Measurements from ENCODE around the gene HUNK. TPM values are rescaled to one million over a fixed set of nuclear protein-coding genes. Genes with fewer than 3 reads are reported as not detected.

Gene HUNK
- total and polyA plus RNA-seq, 2 donors (not counting 1 experiment from before 2014, with no cell fraction given): 0.01 to 0.07 TPM

DNA sequence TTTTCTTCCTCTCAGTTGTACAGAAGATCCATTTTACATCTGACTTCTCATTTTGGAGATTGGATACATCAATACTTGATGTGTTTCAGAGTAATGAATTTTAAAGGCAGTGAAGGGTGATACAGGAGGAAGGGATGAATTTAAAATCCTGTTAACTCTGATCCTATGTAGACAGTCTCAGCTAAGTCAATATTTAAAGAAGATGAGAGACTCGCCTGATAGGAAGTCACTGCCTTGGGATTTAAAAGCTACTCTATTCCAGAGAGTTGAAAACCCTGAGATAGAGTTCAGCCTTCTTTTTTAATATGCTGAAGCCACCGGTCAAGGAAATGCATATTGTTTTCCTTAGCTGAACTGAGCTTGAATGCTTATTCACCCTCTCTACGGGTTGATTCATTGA, 42.7 kb downstream of the HUNK start:
- Mint-ChIP-seq H3K4me1 (no peaks in the 10 kb centered on the region), H3K4me3 (no peak overlapping the region), H3K9me3 (ENCODE audit: insufficient read depth) (no peaks in the 10 kb centered on the region), H3K27ac (no peak overlapping the region), H3K27me3 (peaks cover 24% of the 10 kb centered on the region)
- no peaks in the 10 kb centered on the region for H3K36me3 ChIP-seq (replicated peaks in 1 of 2; ENCODE audit: control extremely low read depth in 1 of 2, control insufficient read depth in 1 of 2, extremely low read depth in 1 of 2, insufficient read depth in 2 of 2, low read length in 1 of 2)
- H3K4me1 ChIP-seq (ENCODE audit: control insufficient read depth in 2 of 2, insufficient read depth in 2 of 2, low read length in 2 of 2): no peaks in the 10 kb centered on the region
- DNase-seq (no peak), ATAC-seq (ENCODE audit: low read depth) (no peak)
- ChIA-PET CTCF (no interaction called here), POLR2A (no interaction called here)
- no peak overlapping the region for H3K4me3 ChIP-seq (ENCODE audit: control extremely low read depth in 1 of 5, extremely low read depth in 1 of 5, insufficient read depth in 1 of 5, low read depth in 2 of 5, low read length in 4 of 5)
- no peak overlapping the region for H3K4me2 ChIP-seq (replicated peaks; ENCODE audit: low read depth, low read length, poor library complexity, severe bottlenecking)
- H2AFZ ChIP-seq (ENCODE audit: insufficient read depth, low read depth, low read length, poor library complexity, severe bottlenecking): no peak overlapping the region
- H3K27ac ChIP-seq (ENCODE audit: low read length in 2 of 2): no peak overlapping the region
- no peaks in the 10 kb centered on the region for H3K27me3 ChIP-seq (replicated peaks in 1 of 4; ENCODE audit: control extremely low read depth in 1 of 4, control insufficient read depth in 3 of 4, insufficient read depth in 4 of 4, low read length in 3 of 4)
- peaks cover 0 to 8% (median 0%) of the 10 kb centered on the region in 3 donors for H3K9me3 ChIP-seq (ENCODE audit: control extremely low read depth in 1 of 3, control insufficient read depth in 2 of 3, insufficient read depth in 1 of 3, low read length in 2 of 3)
- H3K79me2 ChIP-seq (ENCODE audit: control insufficient read depth, insufficient read depth, low read length): no peaks in the 10 kb centered on the region
- no peaks in the 10 kb centered on the region for H4K20me1 ChIP-seq (ENCODE audit: control insufficient read depth, insufficient read depth, low read length, poor library complexity, severe bottlenecking)
- WGBS (ENCODE audit: insufficient coverage): no CpG with 5 or more reads among the region's 3 CpGs
- no peak overlapping the region for H3K9ac ChIP-seq (ENCODE audit: low read length)
- intact Hi-C loops (cut with micrococcal nuclease): no loop called here
- no peak for TF ChIP-seq EZH2 (IDR thresholded peaks at IDR 0.05; ENCODE audit: borderline replicate concordance, insufficient read depth, low read depth, low read length, poor library complexity, severe bottlenecking)
- TF ChIP-seq, protein P1, sequence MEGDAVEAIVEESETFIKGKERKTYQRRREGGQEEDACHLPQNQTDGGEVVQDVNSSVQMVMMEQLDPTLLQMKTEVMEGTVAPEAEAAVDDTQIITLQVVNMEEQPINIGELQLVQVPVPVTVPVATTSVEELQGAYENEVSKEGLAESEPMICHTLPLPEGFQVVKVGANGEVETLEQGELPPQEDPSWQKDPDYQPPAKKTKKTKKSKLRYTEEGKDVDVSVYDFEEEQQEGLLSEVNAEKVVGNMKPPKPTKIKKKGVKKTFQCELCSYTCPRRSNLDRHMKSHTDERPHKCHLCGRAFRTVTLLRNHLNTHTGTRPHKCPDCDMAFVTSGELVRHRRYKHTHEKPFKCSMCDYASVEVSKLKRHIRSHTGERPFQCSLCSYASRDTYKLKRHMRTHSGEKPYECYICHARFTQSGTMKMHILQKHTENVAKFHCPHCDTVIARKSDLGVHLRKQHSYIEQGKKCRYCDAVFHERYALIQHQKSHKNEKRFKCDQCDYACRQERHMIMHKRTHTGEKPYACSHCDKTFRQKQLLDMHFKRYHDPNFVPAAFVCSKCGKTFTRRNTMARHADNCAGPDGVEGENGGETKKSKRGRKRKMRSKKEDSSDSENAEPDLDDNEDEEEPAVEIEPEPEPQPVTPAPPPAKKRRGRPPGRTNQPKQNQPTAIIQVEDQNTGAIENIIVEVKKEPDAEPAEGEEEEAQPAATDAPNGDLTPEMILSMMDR (IDR thresholded peaks at IDR 0.05): no peak

DNA sequence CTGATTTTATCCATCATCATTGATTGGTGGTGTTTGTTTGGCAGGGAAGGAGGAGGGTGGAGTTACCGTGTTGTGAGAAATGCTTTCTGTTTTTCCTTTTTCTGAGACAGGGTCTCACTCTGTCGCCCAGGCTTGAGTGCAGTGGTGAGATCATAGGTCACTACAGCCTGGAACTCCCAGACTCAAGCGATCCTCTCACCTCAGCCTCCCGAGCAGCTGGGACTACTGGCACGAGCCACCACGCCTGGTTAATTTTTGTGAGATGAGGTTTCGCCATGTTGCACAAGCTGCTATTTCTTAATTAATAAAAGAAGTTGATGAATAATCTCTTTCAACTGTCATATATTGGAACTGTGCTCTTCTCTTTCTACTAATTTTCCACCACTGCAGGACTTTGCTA, 44.3 kb downstream of the HUNK start:
- WGBS (ENCODE audit: insufficient coverage): no CpG with 5 or more reads among the region's 7 CpGs
- DNase-seq: no peak
- Histone ChIP-seq H3K27ac (ENCODE audit: low read length in 2 of 2) (no peak overlapping the region), H2AFZ (ENCODE audit: insufficient read depth, low read depth, low read length, poor library complexity, severe bottlenecking) (no peak overlapping the region), H3K4me3 (ENCODE audit: control extremely low read depth in 1 of 5, extremely low read depth in 1 of 5, insufficient read depth in 1 of 5, low read depth in 2 of 5, low read length in 4 of 5) (no peak overlapping the region), H3K27me3 (replicated peaks in 1 of 4; ENCODE audit: control extremely low read depth in 1 of 4, control insufficient read depth in 3 of 4, insufficient read depth in 4 of 4, low read length in 3 of 4) (no peaks in the 10 kb centered on the region), H3K9ac (ENCODE audit: low read length) (no peak overlapping the region), H3K4me1 (ENCODE audit: control insufficient read depth in 2 of 2, insufficient read depth in 2 of 2, low read length in 2 of 2) (no peaks in the 10 kb centered on the region), H3K4me2 (replicated peaks; ENCODE audit: low read depth, low read length, poor library complexity, severe bottlenecking) (no peak overlapping the region), H3K36me3 (replicated peaks in 1 of 2; ENCODE audit: control extremely low read depth in 1 of 2, control insufficient read depth in 1 of 2, extremely low read depth in 1 of 2, insufficient read depth in 2 of 2, low read length in 1 of 2) (no peaks in the 10 kb centered on the region), H4K20me1 (ENCODE audit: control insufficient read depth, insufficient read depth, low read length, poor library complexity, severe bottlenecking) (no peaks in the 10 kb centered on the region), H3K79me2 (ENCODE audit: control insufficient read depth, insufficient read depth, low read length) (no peaks in the 10 kb centered on the region), H3K9me3 (ENCODE audit: control extremely low read depth in 1 of 3, control insufficient read depth in 2 of 3, insufficient read depth in 1 of 3, low read length in 2 of 3) (peaks cover 0 to 8% (median 0%) of the 10 kb centered on the region in 3 donors)
- no peaks in the 10 kb centered on the region for H3K4me1 Mint-ChIP-seq
- H3K9me3 Mint-ChIP-seq (ENCODE audit: insufficient read depth): no peaks in the 10 kb centered on the region
- ChIA-PET POLR2A (no interaction called here), CTCF (no interaction called here)
- no peak for ATAC-seq (ENCODE audit: low read depth)
- intact Hi-C loops (cut with micrococcal nuclease): no loop called here
- H3K27ac Mint-ChIP-seq: no peak overlapping the region
- H3K4me3 Mint-ChIP-seq: no peak overlapping the region
- peaks cover 18% of the 10 kb centered on the region for H3K27me3 Mint-ChIP-seq
- no peak for TF ChIP-seq EZH2 (IDR thresholded peaks at IDR 0.05; ENCODE audit: borderline replicate concordance, insufficient read depth, low read depth, low read length, poor library complexity, severe bottlenecking)
- TF ChIP-seq, protein P1 (IDR thresholded peaks at IDR 0.05): no peak

All from B cell (primary cell).